ENCODE results near the gene SMAD7. TPM values are rescaled to one million over a fixed set of nuclear protein-coding genes. Genes with fewer than 3 reads are reported as not detected.

SMAD7 gene
- polyA plus RNA-seq, 4 donors, result 17.2 to 64.1 (median 21.2) TPM

- DNase-seq, result no peak
- H3K9me3 ChIP-seq (ENCODE audit: control insufficient read depth in 2 of 2, insufficient read depth in 1 of 2, low read depth in 1 of 2, low read length in 1 of 2), result no peaks in the 10 kb centered on the region
- WGBS, 3 donors, result 94 to 95% (median 94%) methylated on average over 20 of the region's 20 CpGs
- peaks cover 0 to 50% (median 8%) of the 10 kb centered on the region in 3 donors for H3K4me1 ChIP-seq (ENCODE audit: control insufficient read depth in 3 of 3, insufficient read depth in 2 of 3, low read depth in 1 of 3, low read length in 2 of 3)
- H3K27me3 ChIP-seq (ENCODE audit: control insufficient read depth in 3 of 3, insufficient read depth in 3 of 3, low read length in 3 of 3), result no peaks in the 10 kb centered on the region
- no peak for FAIRE-seq
- H3K27ac ChIP-seq (ENCODE audit: low read depth in 1 of 3, low read length in 2 of 3), result no peak overlapping the region
- no peak overlapping the region for H3K4me3 ChIP-seq (ENCODE audit: low read depth in 1 of 3, low read length in 3 of 3)
- H3K36me3 ChIP-seq (ENCODE audit: control insufficient read depth in 3 of 3, insufficient read depth in 2 of 3, low read depth in 1 of 3, low read length in 3 of 3), result no peaks in the 10 kb centered on the region
Measured at GRCh38 chr18:48994926-48995835, 44.4 kb upstream of the SMAD7 start.

- WGBS, 3 donors, result 50 to 71% (median 64%) methylated on average over 15 of the region's 15 CpGs
- DNase-seq, result peak in 1 of 2 donors; percentile 59
- Histone ChIP-seq H3K27ac (ENCODE audit: low read depth in 1 of 3, low read length in 2 of 3) (peak overlapping the region in 2 of 3 donors; percentile 11 to 55), H3K4me3 (ENCODE audit: low read depth in 1 of 3, low read length in 3 of 3) (no peak overlapping the region), H3K36me3 (ENCODE audit: control insufficient read depth in 3 of 3, insufficient read depth in 2 of 3, low read depth in 1 of 3, low read length in 3 of 3) (no peaks in the 10 kb centered on the region), H3K9me3 (ENCODE audit: control insufficient read depth in 2 of 2, insufficient read depth in 1 of 2, low read depth in 1 of 2, low read length in 1 of 2) (no peaks in the 10 kb centered on the region), H3K4me1 (ENCODE audit: control insufficient read depth in 3 of 3, insufficient read depth in 2 of 3, low read depth in 1 of 3, low read length in 2 of 3) (peaks cover 0 to 61% (median 8%) of the 10 kb centered on the region in 3 donors), H3K27me3 (ENCODE audit: control insufficient read depth in 3 of 3, insufficient read depth in 3 of 3, low read length in 3 of 3) (no peaks in the 10 kb centered on the region)
- FAIRE-seq, result no peak
Measured at GRCh38 chr18:48994044-48994651, 43.4 kb upstream of the SMAD7 start.

DNA sequence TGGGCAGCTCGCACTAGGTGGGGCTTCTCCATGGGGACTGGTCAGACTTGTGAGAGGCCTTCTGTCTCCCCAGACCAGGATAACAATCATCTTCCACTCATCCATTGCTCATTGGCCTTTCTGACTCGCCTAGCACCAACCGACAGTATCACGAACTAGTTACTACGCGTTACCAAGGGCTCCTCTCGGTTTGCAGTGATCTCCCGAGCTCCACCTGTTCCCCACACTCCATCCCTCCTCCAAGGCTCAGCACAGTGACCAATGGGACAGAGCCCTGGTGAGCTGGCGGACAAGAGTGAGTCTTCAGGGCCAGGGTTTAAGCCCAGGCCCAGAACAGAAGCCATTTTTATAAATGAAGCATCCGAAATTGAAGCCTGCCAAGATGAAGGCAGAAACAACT, 42.8 kb upstream of the SMAD7 start:
- H3K4me3 ChIP-seq (ENCODE audit: low read depth in 1 of 3, low read length in 3 of 3), result no peak overlapping the region
- no peaks in the 10 kb centered on the region for H3K27me3 ChIP-seq (ENCODE audit: control insufficient read depth in 3 of 3, insufficient read depth in 3 of 3, low read length in 3 of 3)
- DNase-seq, result no peak
- H3K9me3 ChIP-seq (ENCODE audit: control insufficient read depth in 2 of 2, insufficient read depth in 1 of 2, low read depth in 1 of 2, low read length in 1 of 2), result no peaks in the 10 kb centered on the region
- FAIRE-seq, result no peak
- no peaks in the 10 kb centered on the region for H3K36me3 ChIP-seq (ENCODE audit: control insufficient read depth in 3 of 3, insufficient read depth in 2 of 3, low read depth in 1 of 3, low read length in 3 of 3)
- peak overlapping the region in 2 of 3 donors; percentile 11 to 63 for H3K27ac ChIP-seq (ENCODE audit: low read depth in 1 of 3, low read length in 2 of 3)
- H3K4me1 ChIP-seq (ENCODE audit: control insufficient read depth in 3 of 3, insufficient read depth in 2 of 3, low read depth in 1 of 3, low read length in 2 of 3), result peaks cover 0 to 61% (median 8%) of the 10 kb centered on the region in 3 donors
- 85 to 91% (median 88%) methylated on average over 10 of the region's 10 CpGs for WGBS, 3 donors

GRCh38 chr18:48992791-48993555, 42.2 kb upstream of the SMAD7 start:
- Histone ChIP-seq H3K27ac (ENCODE audit: low read depth in 1 of 3, low read length in 2 of 3) (peak overlapping the region in 2 of 3 donors; percentile 24 to 63), H3K9me3 (ENCODE audit: control insufficient read depth in 2 of 2, insufficient read depth in 1 of 2, low read depth in 1 of 2, low read length in 1 of 2) (no peaks in the 10 kb centered on the region), H3K4me3 (ENCODE audit: low read depth in 1 of 3, low read length in 3 of 3) (no peak overlapping the region), H3K4me1 (ENCODE audit: control insufficient read depth in 3 of 3, insufficient read depth in 2 of 3, low read depth in 1 of 3, low read length in 2 of 3) (peaks cover 0 to 56% (median 8%) of the 10 kb centered on the region in 3 donors), H3K27me3 (ENCODE audit: control insufficient read depth in 3 of 3, insufficient read depth in 3 of 3, low read length in 3 of 3) (no peaks in the 10 kb centered on the region), H3K36me3 (ENCODE audit: control insufficient read depth in 3 of 3, insufficient read depth in 2 of 3, low read depth in 1 of 3, low read length in 3 of 3) (no peaks in the 10 kb centered on the region)
- FAIRE-seq, result no peak
- peak; percentile 78 to 87 for DNase-seq
- WGBS, 3 donors, result 67 to 74% (median 71%) methylated on average over 12 of the region's 12 CpGs

- FAIRE-seq (no peak), DNase-seq (no peak)
- Histone ChIP-seq H3K36me3 (ENCODE audit: control insufficient read depth in 3 of 3, insufficient read depth in 2 of 3, low read depth in 1 of 3, low read length in 3 of 3) (no peaks in the 10 kb centered on the region), H3K9me3 (ENCODE audit: control insufficient read depth in 2 of 2, insufficient read depth in 1 of 2, low read depth in 1 of 2, low read length in 1 of 2) (peaks cover 0 to 4% of the 10 kb centered on the region in 2 donors), H3K27ac (ENCODE audit: low read depth in 1 of 3, low read length in 2 of 3) (no peak overlapping the region), H3K27me3 (ENCODE audit: control insufficient read depth in 3 of 3, insufficient read depth in 3 of 3, low read length in 3 of 3) (no peaks in the 10 kb centered on the region), H3K4me3 (ENCODE audit: low read depth in 1 of 3, low read length in 3 of 3) (no peak overlapping the region), H3K4me1 (ENCODE audit: control insufficient read depth in 3 of 3, insufficient read depth in 2 of 3, low read depth in 1 of 3, low read length in 2 of 3) (peaks cover 0 to 48% (median 8%) of the 10 kb centered on the region in 3 donors)
- 93 to 97% (median 93%) methylated on average over 7 to 8 of the region's 8 CpGs for WGBS, 3 donors
Measured at GRCh38 chr18:48992133-48992532, 41.4 kb upstream of the SMAD7 start.

DNA sequence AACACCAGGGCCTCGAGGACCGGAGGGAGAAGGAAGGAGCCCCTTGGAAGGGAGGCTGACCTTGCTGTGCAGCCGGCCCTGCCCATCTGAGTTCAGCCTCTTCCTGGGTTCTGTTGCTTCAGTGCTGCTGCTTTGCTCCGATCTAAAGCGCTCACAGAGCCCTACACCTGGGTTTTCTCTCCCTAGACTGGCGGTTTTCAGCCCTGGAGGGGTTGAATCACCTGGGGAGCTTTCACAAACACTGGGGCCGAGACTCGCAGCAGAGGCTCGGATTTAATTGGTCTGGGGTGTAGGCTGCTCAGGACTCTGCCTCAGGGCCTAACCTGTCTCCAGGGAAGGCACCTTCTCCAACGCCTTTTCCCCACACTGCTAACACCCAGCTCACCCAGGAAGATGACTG, 40.9 kb upstream of the SMAD7 start:
- DNase-seq, result no peak
- Histone ChIP-seq H3K27ac (ENCODE audit: low read depth in 1 of 3, low read length in 2 of 3) (no peak overlapping the region), H3K9me3 (ENCODE audit: control insufficient read depth in 2 of 2, insufficient read depth in 1 of 2, low read depth in 1 of 2, low read length in 1 of 2) (peaks cover 0 to 5% of the 10 kb centered on the region in 2 donors), H3K36me3 (ENCODE audit: control insufficient read depth in 3 of 3, insufficient read depth in 2 of 3, low read depth in 1 of 3, low read length in 3 of 3) (no peaks in the 10 kb centered on the region), H3K4me3 (ENCODE audit: low read depth in 1 of 3, low read length in 3 of 3) (no peak overlapping the region), H3K27me3 (ENCODE audit: control insufficient read depth in 3 of 3, insufficient read depth in 3 of 3, low read length in 3 of 3) (no peaks in the 10 kb centered on the region), H3K4me1 (ENCODE audit: control insufficient read depth in 3 of 3, insufficient read depth in 2 of 3, low read depth in 1 of 3, low read length in 2 of 3) (peaks cover 0 to 43% (median 5%) of the 10 kb centered on the region in 3 donors)
- 92 to 94% (median 92%) methylated on average over 9 to 10 of the region's 10 CpGs for WGBS, 3 donors
- no peak for FAIRE-seq

DNA sequence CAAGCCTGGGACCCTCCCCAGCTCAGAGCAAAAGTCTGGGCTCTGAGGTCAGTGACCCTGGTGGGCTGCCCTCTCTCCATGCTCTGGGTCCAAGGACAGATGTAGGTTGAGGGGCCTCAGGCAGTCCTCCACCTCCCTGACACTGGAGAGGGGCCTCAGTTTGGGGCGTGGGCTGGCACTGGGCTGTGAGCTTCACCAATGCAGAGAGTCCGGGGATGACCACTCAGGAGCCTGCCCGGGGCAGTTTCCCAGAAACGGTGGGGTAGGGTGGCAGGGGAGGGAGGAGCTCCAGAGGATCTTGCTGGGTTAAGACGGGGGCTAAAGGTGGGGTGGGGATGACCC, 40.5 kb upstream of the SMAD7 start:
- FAIRE-seq, result no peak
- no peaks in the 10 kb centered on the region for H3K36me3 ChIP-seq (ENCODE audit: control insufficient read depth in 3 of 3, insufficient read depth in 2 of 3, low read depth in 1 of 3, low read length in 3 of 3)
- DNase-seq, result no peak
- no peak overlapping the region for H3K27ac ChIP-seq (ENCODE audit: low read depth in 1 of 3, low read length in 2 of 3)
- H3K9me3 ChIP-seq (ENCODE audit: control insufficient read depth in 2 of 2, insufficient read depth in 1 of 2, low read depth in 1 of 2, low read length in 1 of 2), result peaks cover 0 to 5% of the 10 kb centered on the region in 2 donors
- no peaks in the 10 kb centered on the region for H3K27me3 ChIP-seq (ENCODE audit: control insufficient read depth in 3 of 3, insufficient read depth in 3 of 3, low read length in 3 of 3)
- WGBS, 3 donors, result 76 to 86% (median 80%) methylated on average over 5 of the region's 5 CpGs
- H3K4me3 ChIP-seq (ENCODE audit: low read depth in 1 of 3, low read length in 3 of 3), result no peak overlapping the region
- peaks cover 0 to 42% (median 4%) of the 10 kb centered on the region in 3 donors for H3K4me1 ChIP-seq (ENCODE audit: control insufficient read depth in 3 of 3, insufficient read depth in 2 of 3, low read depth in 1 of 3, low read length in 2 of 3)

Measured in small intestine (tissue), 7 donors.